SH-SY5Y (cell line): Measurements from ENCODE around the gene CDNF.

Experiments
- GATA2 ChIP-seq: IDR thresholded peaks from 2 replicates; pipeline ENCODE4 v1.6.1; 2011; ENCODE audit warnings: mild to moderate bottlenecking, low read depth, low read length
- GATA3 ChIP-seq: IDR thresholded peaks from 2 replicates; pipeline ENCODE4 v1.6.1; 2011; ENCODE audit warnings: low read depth, mild to moderate bottlenecking, low read length, moderate library complexity

CDNF gene

DNA sequence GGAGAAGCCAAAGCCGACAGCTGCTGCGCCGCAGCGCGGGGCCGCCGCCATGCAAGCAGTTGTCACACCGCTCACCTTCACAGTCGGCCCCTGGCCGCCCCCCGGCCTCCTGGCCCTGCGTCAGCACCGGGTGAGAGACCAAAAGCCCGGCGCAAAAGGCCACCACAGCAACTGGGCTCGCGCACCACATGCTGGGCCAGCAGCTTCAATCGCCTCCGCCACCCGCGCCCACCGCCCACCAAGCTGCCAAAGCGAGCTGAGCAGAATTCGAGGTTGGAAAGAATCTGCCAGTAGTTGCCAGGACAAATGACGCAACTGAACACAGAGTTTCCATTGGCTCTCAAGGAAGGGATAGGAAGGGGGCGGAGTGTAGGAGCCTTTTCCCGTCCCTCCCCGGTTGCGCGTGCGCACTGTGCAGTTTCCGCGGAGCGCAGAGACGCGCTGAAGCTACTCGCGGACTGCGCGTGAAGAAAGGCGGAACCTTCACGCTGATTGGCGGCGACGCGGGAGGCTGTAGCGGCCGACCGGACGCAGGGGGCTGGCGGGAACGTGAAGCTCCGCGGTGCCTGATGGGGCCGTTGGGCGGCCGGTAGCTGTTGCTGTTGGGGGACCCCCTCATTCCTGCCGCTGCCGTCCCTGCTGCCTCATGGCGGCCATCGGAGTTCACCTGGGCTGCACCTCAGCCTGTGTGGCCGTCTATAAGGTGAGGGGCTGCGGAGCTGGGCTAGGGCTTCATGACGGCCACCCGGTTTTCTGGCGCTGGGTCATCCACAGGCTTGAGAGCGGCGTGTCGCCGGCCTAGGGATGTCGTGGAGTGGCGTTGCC lies at the start of gene CDNF, which contains the start of the genes HSPA14 and MSANTD7:
Gene CDNF (minus strand): TSS at position 281 of the 825 bp plus-strand sequence. CDS start 91 bp downstream, at position 190.
Gene HSPA14 (plus strand): TSS at position 550 of the 825 bp plus-strand sequence. CDS start 97 bp downstream, at position 647.
Gene MSANTD7 (plus strand): TSS at position 550 of the 825 bp plus-strand sequence. CDS start 3,979 bp downstream, outside the sequence.
- TF ChIP-seq GATA2 (no peak), GATA3 (no peak)

DNA sequence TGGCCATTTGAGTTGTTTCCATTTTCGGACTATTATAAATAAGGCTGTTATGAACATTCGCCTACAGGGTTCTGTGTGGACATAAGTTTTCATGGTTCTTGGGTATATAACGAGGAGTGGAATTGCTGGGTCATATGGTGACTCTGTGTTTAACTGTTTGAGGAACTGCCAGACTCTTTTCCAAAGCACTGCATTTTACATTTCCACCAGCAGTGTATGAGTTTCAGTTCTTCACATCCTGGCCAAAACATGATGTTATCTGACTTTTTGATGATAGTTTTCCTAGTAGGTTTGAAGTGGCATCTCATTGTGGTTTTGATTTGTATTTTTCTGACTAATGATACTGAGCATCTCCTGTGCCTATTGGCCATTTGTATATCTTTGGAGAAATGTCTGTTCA lies 46.2 kb upstream of the CDNF start:
- TF ChIP-seq GATA2 = no peak
- no peak for TF ChIP-seq GATA3

DNA sequence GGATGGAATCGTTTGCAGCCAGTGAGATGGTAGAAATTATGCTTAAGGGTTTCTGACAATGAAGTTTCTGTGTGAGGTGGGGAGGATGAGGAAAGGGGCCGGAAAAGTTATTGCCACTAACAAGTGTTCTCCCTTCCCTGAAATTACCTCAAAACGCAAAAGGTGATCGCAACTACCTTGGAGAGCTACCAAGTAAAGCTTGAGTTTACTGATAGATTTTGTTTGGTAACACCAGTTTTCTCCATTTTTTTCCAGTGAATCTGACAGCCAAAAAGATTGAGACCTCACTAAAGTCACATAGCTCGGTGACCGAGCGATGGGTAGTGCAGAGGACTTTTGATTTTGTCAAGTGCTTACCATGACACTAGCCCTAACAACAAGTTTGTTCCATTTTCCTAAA lies 42.4 kb upstream of the CDNF start:
- no peak for TF ChIP-seq GATA3
- no peak for TF ChIP-seq GATA2

DNA sequence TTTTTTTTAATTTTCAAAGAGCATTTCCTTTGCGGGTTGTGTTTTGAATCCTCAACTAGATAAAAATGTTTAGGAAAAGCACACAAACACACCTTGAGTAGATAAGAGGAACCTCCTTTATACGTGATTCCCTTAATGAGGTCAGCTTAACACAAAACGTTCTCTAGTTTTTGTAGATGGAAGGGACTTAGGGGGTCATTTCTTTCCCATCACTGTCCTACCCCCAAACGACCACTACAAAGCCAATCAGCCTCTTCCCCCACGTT lies 42.0 kb upstream of the CDNF start:
- TF ChIP-seq GATA3 = no peak
- TF ChIP-seq GATA2 = no peak

DNA sequence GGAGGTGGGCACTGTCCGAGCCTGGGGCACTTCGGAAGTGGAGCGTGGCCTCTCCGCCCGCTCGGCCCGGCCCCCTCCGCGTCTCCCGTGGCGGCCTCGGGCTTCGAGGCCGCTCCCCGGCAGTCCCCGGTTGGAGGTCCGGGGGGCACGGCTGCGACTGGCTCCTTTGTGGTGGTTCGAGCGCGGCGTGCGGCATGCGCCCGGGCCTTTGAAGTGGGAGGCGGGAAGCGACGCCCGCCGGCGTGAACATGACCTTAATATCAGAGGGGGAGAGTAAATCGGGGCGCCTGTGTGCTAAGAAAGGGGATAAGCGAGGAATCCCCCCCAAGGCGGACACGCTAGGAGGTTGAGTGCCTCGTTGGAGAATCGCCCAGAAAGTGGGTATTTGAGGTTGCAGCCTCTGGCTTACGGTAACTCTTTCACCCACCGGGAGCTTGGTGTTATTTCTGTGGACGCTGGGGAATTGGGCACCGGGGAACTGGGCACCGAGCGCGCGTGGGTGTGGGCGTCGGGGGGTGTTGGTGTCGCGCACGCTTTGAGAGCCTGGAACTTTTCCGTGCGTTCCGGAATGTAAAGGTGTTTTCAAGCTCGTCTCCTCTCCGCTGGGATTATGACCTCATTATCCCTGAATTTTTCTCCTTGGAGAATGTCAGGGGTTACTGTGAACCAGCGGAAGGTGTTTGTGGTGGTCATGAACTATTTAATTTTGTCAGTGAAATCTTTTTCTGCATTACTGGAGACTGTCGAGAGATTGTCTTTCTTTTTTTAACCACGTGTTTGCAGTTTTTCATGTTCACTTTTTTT lies 41.5 kb upstream of the CDNF start:
- TF ChIP-seq GATA2 (no peak), GATA3 (no peak)

DNA sequence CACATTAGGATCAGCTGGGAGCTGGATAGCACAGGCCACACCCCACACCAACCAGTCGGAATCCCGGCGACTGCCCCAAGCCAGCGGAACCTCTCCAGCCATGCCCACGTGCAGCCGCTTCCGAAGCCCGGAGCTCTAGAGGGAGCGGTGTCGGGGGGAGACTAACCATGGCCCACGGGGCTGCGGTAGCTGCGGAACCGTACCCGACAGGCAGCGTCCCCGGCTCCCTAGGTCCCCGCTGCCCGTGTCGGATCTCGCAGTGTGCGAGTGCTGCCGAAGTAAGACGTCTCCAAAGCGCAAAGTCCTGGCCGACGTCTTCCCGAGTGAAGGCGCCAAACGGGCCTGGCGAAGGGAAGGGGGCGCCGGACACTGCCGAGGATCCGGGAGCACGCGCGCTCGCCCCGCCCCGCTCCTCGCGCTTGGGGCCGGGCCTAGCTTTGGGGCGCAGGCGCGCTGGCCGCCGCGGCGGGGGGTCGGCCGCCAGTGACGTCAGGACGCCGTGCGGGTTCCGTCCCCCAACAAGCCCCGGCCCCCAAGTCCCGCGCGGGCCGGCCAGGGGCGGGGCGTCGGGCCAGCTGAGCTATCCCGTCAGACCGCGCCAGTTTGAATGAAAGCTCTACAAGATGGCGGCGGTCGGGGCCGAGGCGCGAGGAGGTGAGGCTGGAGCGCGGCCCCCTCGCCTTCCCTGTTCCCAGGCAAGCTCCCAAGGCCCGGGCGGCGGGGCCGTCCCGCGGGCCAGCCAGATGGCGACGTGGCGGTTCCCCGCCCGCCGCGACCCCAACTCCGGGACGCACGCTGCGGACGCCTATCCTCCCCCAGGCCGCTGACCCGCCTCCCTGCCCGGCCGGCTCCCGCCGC lies 40.7 kb upstream of the CDNF start, which contains the start of gene SUV39H2:
Gene SUV39H2 (plus strand): TSS at position 601 of the 858 bp plus-strand sequence. CDS start 23 bp downstream, at position 624.
- TF ChIP-seq GATA3 = no peak
- TF ChIP-seq GATA2 = no peak

DNA sequence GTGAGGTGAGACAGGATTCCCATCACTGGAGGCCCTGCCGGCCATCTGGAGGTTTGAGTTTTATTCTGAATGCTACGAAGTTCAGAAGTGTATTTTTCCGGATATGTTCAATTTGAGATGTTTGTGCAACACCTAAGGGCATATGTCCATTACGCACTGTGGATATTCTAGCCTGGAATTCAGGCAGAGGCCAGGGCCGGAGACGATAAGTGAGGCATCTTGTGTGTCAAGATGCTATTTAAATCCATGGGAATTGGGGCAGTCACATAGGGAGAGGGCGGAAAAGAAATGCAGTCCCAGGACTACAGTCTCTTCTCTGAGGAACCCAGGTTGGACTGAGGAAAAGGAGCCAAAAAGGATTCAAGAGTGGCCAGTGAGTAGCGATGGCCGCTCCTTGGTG lies 38.9 kb upstream of the CDNF start:
- no peak for TF ChIP-seq GATA2
- no peak for TF ChIP-seq GATA3

DNA sequence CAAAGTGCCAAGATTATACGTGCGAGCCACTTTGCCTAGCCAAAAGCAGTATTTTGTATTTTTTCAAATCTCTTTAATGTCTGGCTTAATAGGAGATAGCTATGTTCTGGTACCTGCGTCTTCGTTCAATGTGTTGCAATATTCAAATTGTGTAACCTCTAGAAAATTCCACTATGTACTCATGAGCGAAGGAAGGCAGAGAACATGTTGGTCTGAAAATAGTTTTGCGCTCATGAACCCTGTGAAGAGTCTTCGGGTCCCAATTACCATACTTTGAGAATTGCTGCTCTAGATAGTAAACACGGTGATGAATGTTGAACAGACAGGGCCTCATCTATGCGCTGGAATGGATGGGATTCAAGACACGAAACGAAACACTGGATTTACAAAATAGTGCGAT lies 38.1 kb upstream of the CDNF start:
- TF ChIP-seq GATA2 (no peak), GATA3 (no peak)

DNA sequence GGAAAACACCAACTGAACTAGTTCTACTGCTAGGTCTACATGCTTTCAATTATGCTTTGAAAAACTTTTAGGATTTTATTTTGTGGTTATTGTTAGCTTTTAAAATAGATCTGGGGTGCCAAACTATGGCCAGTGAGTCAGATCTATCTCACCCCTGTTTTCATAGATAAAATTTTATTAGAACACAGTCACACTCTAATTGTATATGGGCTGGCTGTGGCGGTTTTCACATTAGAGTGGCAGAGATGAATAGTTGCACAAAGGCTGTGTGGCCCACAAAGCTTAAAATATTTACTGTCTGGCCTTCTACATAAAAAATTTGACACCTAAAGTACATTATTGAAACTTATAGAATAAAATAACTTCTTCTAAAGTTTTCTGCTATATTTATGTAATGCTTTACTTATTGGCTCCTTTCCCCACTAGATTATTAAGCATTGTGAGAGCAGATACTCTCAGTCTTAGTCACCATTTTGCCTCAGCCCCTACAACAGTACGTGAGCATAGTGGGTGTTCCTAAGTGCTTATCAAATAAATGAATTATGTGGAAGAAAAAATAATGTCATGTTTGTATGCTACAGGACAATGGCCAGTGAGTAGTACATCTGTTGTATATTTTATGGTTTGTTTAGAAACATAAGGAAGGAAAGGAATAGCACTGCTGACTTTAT lies 35.4 kb upstream of the CDNF start:
- TF ChIP-seq GATA2 (no peak), GATA3 (no peak)

DNA sequence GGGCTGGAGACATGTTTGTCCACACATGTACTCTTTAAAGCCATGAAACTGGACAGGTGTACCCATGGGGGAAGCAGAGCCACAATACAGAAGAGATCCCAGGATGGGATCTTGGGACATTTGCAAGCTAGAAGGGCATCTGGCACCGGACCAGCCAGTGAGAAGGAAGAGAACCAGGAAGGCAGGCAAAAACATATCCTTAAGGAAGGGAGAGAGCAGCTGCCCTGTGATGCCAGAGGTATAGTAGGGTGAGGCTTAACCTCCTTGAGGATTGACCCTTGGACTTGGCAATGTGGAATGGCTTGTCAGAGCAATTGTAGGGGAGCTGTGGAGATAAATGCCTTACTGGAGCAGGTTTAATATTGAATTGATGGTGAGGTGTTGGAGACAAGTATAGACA lies 23.0 kb upstream of the CDNF start:
- no peak for TF ChIP-seq GATA2
- TF ChIP-seq GATA3 = no peak

DNA sequence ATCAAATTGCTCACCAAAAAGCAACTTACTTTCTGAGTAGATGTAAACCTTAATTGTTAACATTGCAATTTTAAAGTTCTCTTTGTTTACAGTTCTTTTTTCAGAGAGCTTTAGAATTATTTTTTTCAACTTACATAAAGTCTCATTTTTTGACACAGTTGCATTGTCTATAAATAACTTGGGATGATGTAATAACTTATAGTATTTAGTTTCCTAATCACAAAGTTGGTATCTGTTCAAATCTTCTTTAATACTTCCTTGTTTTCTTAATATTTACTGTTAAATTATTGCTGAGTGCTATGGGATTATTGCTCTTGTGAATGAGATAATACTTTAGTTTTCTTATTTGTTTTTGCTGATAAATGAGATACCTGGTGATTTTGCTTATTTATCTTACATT lies 21.9 kb upstream of the CDNF start:
- no peak for TF ChIP-seq GATA3

DNA sequence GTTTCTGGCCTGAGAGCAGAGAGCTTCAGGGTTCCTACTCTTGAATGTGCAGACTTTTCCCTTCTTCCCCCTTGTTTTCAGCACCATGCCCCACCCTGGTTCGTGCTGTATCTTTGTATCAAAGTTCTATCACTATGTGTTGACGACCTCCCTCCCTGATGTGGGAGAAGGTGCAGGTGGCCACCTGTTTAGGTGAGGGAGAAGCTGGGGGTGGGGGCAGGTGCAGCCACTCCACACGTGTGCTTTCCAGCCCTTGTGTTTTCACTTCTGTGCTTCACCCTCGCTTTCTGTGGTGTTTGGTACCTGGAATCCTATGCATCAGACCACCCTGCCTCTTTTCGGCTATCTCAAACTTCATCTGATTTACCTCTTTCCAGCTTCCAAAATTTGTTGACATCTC lies 21.2 kb upstream of the CDNF start:
- no peak for TF ChIP-seq GATA2
- no peak for TF ChIP-seq GATA3

DNA sequence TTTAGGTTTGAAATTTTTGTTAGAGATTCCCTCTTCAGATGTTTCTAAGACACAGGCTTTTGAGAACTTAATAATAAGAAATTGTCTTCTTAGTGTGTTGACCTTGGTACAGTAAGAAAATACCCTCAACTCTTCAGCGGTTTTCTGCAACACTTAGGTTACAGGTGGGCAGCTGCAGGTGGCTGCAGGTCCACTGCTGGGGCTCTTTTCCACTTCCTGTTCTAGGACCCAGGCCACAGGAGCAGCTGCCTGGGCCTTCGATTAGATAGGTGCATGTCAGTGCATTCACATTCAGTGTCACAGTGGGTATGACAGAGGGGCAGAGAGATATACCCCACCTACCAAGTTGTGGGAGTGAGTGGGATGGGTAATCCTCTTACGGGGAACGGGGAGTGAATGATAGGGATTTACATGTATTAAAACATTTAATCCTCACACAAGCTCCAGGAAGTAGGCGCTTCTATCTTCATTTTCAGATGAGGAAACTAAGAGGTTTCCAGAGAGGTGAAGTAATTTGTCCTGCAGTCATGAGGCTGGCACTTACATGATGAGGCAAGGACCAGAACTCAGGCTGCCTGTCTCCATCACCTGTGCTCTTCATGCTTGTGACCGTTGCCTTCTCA lies 20.6 kb upstream of the CDNF start:
- TF ChIP-seq GATA2 (no peak), GATA3 (no peak)
